HG03066 (cell line): ENCODE results near the gene SYPL2.

Source experiments
- ATAC-seq: cut with Tn5 transposase; IDR thresholded peaks from one replicate; pipeline ENCODE4 v1.9.1; 2021; ENCODE audit warnings: low read depth; ENCODE audit not compliant: unreplicated experiment

SYPL2 gene

DNA sequence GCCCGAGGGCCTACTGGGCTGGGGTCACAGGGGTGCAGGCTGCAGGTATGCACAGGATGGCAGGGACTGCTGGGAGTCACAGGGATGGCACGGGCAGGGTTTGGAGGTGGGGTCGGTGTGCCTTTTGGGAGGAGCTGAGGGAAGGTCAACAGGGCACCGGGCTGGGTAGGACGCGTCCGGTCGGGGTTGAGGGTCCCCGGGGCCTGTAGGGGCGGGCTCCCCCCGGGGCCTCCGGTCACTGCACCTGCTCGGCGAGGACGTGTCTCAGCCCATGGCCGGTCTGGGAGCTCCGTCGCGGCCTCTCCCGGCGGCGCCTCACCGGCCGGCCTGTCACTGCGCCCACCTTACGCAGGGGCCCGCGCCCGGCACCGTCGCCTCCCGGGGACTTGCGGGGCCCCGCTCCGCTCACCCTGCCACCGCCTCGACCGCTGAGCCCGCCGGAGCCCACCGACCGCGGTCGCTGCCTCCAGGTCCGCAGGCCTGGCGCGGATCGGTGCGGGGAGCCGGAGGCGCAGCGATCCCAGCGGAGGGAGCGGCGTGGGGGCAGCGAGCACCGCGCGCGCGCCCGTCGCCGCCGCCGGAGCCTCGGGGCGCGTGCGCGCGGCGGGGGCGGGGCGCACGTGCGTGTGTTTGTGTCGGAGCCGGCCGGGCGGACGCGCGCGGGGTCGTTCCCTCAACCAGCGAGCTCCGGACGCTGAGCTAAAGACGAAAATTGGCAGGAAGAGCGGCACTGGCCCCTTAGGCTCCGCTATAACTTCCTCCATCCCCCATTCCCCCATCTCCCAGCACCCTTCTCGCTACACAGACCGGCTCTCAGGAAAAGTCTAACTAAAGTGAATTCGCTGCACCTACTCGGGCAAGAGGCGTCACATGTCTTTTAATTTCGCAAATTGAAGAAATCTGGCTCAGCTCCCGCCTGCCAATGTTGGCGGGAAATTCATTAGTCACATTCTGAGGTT is 43.1 kb downstream of the SYPL2 start, which contains the start of gene AMIGO1:
Gene AMIGO1, minus strand, starts transcription at position 552 of the 959 bp plus-strand sequence. CDS start 815 bp downstream, outside the sequence.
- ATAC-seq: no peak

DNA sequence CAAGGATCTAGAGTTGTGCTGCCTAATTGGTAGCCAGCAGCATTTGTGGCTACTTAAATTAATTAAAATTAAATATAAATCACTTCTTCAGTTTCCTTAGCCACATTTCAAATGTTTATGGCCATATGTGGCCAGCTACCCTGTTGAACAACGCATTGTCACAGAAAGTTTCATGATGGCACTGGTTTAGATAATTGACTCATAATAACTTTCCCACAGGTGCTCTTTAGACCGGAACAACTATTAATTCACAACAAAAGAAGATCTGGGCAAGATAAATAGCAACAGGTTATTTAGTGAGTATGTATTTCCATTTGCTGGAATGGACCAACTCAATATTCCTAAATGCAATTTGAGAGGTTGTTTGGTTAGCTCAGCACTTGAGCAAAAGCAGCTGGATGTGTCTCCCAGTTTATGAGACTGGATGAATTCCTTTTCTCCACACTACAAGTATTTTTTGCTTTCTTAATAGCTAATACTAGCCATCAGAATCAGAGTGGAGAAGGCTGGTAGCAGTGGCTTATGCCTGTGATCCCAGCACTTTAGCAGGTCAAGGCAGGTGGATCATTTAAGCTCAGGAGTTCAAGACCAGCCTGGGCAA is 46.9 kb downstream of the SYPL2 start:
- no peak for ATAC-seq

- no peak for ATAC-seq
Measured at GRCh38 chr1:109514846-109515245, 48.5 kb downstream of the SYPL2 start.

DNA sequence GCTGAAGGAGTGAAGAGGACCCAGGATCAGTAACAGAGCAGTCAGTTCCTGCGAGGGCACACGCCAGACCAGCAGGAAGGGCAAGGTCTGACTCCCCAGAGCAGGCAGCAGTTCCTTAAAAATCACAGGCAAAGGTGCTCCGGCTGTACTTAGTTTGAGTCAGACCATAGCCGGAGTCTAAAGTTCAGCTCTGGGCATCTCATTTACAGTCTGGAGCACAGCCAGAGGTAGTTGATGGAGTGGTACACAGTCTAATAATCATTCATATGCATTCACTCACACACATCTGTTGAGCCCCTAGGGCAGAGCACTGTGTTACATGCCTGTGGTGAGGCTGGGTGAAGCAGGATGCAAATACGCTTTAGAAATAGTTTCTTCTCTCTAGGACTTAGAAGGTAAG is 50.5 kb downstream of the SYPL2 start:
- ATAC-seq: no peak

DNA sequence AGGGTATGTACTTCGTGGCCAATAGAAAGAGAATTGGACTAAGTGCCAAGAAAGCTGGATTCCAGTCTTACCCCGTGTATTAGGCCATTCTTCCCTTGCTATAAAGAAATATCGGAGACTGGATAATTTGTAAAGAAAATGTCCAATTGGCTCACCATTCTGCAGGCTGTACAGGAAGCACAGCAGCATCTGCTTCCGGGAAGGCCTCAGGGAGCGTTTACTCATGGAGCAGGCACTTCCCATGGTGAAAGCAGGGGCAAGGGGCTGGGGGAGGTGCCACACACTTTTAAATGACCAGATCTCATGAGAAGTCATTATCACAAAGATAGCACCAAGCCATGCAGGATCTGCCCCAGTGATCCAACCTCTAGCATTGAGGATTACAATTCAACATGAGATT is 51.0 kb downstream of the SYPL2 start:
- no peak for ATAC-seq

DNA sequence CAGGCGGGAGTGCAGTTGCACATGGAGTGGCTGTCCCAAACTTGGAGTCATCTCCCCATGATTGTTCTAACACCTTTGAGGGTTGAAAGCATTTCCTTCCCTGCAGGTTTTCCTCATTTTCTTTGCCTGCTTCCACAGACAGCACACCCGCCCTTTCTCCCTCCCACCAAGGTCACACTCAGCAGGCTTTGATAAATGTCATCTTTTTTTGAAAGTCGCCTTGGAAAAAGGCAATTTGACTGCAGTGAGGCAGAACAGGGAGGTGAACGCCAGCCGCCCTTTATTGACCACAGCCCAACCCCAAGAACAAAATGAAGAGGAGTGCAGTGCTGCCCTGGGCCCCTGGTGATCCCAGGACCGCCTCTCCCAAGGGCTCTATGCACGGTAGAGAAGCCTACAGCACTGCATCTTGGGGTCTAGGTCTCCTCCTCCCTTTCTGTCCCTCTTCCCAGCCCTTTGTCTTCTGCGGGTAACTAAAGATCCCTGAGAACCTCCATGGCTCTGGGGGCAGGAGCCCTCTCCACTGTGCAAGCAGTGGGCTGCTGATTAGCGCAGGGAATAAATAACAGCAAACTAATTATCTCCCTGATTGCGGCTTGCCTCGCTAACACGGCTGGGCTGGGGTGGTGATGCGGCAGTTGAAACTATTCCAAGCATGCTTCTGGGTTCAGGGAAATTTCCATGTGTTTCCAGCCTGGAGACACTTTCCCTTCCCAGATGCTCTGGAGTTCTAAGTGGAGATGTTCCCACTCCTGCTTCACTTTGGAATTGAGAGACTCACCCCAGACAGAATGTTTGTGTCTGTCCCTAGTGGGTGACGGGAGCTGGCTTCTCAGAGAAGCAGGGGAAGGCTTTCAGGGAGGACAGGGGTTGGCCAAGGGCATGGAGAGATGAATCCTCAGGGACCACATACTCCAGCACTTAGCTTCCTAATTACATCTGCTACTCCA is 54.9 kb downstream of the SYPL2 start:
- ATAC-seq: no peak

- no peak for ATAC-seq
Measured at GRCh38 chr1:109522026-109522425, 55.7 kb downstream of the SYPL2 start.

DNA sequence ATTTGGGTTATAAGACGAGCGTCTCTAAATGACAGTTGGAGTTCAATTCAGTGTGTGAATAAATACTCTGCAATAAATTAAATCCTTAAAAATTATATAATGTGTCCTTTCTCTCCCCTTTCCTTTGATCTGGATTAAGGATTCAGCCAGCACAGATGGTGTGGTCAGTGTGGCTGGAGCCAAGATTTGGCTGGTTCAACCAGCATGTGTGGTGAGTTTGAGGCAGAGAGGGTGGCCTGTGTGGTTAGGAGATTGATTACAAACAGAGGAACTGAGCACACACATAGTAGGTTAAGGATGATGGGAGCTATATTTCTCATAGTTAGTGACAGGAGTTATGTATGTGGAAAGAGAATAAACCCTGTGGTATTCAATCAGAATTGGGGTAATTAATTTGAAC is 57.4 kb downstream of the SYPL2 start:
- no peak for ATAC-seq

GRCh38 chr1:109527098-109527811 is 60.9 kb downstream of the SYPL2 start:
- peak; percentile 58 for ATAC-seq

- ATAC-seq: no peak
Measured at GRCh38 chr1:109527846-109528695, 61.7 kb downstream of the SYPL2 start.

DNA sequence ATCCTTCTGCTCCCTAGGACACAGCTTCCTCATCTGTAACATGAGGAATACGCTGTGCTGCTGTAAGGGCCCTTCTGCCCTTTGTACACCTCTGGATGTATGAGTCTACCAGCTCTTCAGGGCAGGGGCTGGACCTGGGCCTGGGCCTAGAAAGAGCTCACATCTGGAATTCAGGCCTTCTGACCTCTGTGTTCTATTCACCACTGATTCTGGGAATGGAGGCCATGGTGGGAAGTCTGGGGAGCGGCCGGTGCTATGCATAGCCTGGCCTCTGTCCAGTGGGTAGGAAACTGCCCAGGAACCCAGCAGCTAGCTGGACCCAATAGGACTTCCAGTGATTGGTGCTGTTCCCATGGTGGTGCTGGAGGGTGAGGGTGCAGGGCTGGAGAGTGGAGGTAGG is 62.4 kb downstream of the SYPL2 start:
- ATAC-seq: no peak

GRCh38 chr1:109529881-109530456 is 63.6 kb downstream of the SYPL2 start:
- no peak for ATAC-seq

DNA sequence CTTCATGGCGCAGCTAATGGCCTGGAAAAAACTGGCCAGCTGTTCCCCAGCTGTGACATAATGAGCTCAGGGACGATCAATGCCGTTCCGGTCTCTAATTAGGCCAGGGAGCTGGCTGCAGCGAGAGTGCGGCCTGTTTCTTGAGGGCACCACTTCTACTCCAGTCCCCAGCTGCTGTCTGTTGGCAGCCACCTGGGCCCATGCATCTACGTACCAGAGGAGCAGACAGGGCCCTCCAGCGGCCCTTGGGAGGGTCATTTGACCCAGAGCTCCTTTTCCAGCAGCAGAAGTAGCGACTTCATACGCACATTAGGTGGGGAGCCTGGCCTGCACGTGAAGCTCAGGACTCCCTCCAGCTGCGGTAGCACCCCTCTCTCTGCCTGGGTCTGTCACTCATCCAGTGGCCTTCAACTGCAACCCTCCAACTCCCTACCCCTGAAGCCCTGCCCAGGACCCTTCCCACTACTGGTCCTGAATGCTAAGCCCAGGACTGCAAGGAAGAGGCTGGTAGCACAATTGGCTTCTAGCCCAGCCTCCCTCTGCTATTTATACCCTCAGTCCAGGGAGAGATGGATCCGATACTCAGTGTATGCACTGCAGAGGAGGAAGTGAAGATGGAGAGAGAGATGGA is 64.2 kb downstream of the SYPL2 start:
- ATAC-seq: no peak

DNA sequence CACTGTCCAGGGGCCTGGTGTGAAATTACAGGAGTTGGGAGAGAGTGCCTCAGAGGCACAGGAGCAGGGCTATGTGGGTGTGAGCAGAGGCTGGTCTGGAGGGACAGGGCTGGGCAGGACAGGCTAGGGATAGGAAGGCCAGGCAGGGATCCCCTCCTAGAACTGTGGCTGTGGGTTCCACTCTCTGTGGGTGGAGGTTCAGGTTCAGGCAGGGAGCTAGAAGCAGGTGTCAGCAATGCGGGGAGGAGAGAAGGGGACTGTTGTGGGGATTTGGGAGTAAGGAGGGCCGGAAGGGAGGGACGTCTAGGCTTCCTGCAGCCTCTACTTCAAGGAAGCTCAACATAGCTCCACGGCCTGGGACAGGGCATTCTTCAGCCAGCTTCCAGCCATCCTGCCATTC is 65.0 kb downstream of the SYPL2 start:
- no peak for ATAC-seq
